T47D (cell line): ENCODE results near the gene AQP10.

ENCODE experiments used
- DNase-seq, 2 experiments: peaks; one replicate each; pipeline versions ENCODE4 v3.0.0 to v3.0.0-alpha.2; 2011 to 2012; ENCODE audit warnings: low read depth in 1 of 2, low spot score in 1 of 2
- JUND ChIP-seq: IDR thresholded peaks from 2 replicates; pipeline ENCODE4 v1.6.1; 2012; ENCODE audit warnings: low read depth
- in situ Hi-C: cut with HindIII; loops from 2 replicates; pipeline ENCODE4 v1.10.0; 2016; ENCODE audit warnings: low sequenced_read_pairs, low pct_unique_long_range_greater_than_20kb

Gene AQP10

DNA sequence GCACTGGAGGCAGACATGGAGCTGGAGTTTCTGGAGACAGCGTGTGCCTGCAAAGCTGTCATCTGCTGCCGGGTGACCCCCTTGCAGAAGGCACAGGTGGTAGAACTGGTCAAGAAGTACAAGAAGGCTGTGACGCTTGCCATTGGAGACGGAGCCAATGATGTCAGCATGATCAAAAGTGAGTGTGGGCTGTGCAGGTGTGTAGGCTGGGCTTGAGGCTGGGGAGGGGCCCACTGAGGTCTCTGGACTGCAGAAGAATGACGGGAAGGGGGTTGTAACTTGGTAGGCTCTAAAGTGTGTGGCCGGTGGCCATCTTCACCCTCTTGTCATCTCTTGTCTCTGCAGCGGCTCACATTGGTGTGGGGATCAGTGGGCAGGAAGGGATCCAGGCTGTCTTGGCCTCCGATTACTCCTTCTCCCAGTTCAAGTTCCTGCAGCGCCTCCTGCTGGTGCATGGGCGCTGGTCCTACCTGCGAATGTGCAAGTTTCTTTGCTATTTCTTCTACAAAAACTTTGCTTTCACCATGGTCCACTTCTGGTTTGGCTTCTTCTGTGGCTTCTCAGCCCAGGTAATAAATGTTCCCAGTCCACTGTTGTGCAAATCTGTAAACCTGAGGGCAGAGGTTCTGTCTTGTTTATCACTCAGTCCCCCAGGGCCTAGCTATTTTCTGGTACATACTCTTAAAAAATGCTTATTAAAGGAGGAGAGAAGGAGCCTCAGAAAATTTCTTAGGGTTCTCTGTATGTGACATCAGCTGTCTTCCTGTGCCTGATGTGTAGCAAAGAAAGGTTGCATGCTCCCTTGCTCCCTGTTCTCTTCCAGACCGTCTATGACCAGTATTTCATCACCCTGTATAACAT is 24.3 kb downstream of the AQP10 start:
- DNase-seq: peak in 1 of 2 experiments; percentile 77
- TF ChIP-seq JUND: no peak
- in situ Hi-C loops: no loop called here

DNA sequence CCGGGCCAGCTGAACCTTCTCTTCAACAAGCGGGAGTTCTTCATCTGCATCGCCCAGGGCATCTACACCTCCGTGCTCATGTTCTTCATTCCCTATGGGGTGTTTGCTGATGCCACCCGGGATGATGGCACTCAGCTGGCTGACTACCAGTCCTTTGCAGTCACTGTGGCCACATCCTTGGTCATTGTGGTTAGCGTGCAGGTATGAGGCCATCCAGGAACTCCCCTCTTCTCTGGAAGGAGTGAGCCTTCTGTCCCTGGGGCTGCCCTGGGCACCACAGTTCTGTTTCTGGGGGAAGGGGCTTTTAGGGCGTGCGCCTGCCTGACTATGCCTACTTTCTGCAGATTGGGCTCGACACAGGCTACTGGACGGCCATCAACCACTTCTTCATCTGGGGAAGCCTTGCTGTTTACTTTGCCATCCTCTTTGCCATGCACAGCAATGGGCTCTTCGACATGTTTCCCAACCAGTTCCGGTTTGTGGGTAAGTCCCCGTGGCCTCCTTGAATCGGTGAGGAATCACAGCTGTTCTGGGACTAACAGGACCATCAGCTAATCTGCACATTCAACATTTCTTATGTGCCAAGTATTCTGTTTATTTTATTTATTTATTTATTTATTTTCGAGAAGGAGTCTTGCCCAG is 25.5 kb downstream of the AQP10 start:
- TF ChIP-seq JUND: no peak
- no peak for DNase-seq
- in situ Hi-C loops: no loop called here

DNA sequence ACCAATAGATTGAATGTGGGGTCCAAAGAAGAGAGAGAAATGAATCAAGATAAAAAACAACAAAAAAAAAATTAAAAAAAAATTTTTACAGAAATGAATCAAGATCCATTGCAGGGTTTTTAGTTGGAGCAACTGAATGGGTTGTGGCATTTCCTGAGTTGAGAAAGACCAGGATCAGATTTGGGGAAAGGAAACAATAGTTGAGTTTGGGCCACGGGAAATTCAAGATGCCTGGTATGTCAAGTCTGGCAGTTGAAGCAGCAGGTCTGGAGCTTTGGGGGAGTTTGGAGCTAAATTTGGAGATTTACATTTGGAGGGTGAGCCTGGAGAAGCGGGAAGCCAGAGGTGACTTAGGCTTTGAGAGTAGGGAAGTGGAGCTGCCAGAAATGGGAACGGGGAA is 27.1 kb downstream of the AQP10 start:
- TF ChIP-seq JUND: no peak
- in situ Hi-C loops: no loop called here
- no peak for DNase-seq

DNA sequence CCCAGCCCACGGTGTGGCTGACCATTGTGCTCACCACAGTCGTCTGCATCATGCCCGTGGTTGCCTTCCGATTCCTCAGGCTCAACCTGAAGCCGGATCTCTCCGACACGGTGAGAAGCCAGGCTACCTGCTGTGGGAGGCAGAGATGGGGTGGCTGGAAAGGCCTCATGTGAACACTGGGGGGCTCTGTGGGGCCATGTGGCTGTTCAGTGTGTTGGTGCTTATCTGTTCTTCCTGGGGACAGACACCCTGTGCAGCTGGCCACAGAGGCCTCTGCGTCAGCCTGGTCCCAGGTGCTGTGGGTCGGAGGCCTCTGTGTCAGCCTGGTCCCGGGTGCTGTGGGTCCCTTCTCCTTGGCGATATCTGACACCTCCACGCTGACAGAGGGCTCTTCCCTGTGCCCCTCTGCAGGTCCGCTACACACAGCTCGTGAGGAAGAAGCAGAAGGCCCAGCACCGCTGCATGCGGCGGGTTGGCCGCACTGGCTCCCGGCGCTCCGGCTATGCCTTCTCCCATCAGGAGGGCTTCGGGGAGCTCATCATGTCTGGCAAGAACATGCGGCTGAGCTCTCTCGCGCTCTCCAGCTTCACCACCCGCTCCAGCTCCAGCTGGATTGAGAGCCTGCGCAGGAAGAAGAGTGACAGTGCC is 27.7 kb downstream of the AQP10 start:
- no peak for DNase-seq
- in situ Hi-C loops: no loop called here
- no peak for TF ChIP-seq JUND

DNA sequence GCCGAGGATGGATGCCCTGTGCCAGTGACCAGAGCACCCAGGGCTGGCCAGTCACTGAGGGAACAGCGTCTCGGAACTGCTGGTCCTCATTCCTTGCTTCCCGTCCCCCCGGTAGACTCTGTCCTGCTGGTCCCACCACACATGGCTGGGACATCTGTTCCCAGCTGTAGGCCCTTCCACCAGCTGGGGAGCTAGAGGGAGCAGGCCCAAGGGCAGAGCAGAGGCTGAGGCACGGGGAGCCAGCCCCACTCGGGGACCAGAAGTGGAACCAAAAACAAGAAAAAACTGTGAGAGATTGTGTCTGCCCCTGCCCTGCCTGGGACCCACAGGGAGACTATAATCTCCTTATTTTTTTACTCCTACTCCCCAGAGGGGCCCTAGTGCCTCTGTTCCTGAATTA is 28.2 kb downstream of the AQP10 start:
- no peak for DNase-seq
- in situ Hi-C loops: no loop called here
- no peak for TF ChIP-seq JUND

- in situ Hi-C loops: no loop called here
- DNase-seq: no peak
Observed at GRCh38 chr1:154350383-154350782, 29.5 kb downstream of the AQP10 start.

DNA sequence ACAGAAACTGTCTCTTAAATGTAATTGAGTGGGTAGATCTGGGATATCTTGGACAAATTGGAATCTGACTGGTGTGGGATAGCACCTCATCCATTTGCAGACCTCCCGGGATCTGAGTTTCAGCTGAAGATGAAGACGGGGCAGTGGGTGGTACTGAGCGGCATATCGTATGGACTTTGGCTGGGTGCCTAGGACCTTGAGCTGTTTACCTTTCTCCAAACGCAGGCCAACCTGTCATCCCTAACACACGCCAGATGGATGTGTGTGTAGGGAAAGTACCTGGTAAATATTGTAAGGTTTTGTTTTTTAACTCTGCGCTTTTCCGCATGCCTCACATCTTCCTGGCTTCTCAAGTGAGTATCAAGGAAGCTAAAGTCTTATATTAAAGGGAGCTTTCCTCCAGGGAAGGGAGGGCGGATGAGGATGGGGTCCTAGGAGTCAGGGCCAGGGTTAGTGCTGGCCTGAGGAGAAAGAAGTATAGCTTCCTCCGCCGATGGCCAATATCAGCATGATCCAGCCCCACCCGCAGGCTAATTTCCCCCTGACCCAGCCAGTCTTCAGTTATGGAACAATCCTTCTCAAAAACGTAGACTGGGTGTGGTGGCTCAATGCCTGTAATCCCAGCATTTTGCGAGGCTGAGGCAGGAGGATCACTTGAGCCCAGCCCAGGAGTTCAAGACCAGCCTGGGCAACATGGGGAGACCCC is 30.6 kb downstream of the AQP10 start:
- DNase-seq: peak in 1 of 2 experiments; percentile 70
- TF ChIP-seq JUND: no peak

More at GRCh38 chr1:154350383-154350782, 29.5 kb downstream of the AQP10 start:
- no peak for TF ChIP-seq JUND

DNA sequence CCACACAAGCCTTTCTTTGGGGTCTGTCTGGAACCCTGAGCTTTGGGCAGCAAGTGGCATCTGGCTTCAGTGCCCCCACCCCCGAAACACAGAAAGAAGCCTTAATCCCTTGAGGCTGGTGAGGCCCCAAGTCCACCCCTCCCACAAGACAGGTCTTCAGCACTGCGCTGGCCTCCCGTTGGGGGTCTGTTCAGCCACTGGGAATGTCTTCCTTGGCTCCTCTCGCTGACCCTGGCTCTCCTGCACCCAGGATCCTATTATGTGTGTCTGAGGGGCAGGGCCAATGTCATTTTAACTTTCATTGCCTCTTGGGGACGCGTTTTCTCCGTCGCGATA is 31.3 kb downstream of the AQP10 start:
- in situ Hi-C loops: no loop called here
- no peak for DNase-seq
- no peak for TF ChIP-seq JUND

More for the DNA sequence above, 30.6 kb downstream of the AQP10 start:
- in situ Hi-C loops: no loop called here

DNA sequence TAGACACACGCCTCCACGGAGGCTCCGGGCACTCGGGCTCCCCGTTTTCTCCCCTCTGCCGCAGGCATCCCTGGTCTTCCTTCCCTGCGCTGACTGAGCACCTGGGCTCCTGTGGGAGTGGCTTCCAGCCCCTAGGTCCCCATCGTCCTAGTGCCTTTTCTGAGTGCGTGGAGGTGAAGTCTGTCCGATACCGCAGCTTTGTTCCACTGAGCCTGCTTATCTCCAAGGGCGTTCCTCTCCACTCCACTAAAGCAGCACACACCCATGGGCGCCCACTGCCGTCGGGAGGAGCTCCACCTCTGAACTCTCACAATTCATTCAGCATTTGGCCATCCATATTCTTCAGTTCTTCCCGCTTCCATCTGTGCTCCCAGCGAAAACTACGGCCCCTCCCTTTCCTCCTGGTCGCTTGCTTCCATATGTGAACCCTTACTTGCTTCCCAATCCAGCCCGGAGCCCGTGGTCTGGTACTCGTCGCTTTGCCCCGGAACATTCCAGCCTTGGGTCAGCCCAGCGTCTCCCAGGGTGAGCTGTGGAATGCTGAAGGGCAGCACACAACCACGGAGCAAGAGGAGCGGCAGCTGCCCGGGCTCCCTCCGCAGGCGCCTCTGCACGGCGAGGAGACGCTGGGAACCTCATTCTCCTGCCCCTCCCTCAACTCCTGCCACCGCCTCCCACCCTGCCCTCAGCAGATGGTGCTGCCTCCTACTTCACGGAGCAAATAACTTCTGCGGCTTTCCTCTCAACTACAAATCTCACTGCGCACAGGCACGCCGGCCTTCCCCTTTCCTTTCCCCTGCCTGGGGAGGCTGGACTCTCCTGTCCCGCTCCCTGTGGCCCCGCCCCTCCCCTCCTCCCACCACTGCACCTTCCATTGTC is 31.9 kb downstream of the AQP10 start:
- in situ Hi-C loops: no loop called here
- peak; percentile 59 to 74 for DNase-seq
- no peak for TF ChIP-seq JUND

DNA sequence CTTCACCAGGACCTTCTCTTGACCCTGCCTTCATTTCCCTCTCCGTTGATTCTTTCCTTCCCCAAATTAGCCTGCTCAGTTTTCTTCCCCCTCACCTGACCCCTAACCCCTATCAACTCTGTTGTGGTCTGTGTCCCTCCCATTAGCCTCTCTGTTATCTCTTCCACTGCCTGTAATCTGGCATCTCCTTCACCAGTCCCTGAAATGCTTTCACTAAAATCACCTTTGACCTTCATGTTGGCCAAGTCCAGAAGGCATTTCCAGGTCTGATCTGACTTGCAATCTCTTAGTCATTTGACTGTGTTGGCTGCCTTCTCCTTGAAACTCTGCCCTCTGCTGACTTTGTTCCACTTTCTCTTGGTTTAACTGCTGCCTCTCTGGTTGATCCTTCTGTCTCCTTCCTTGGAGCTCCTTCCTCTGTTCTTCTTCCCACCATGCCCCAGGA is 32.6 kb downstream of the AQP10 start:
- TF ChIP-seq JUND: no peak
- in situ Hi-C loops: no loop called here
- peak in 1 of 2 experiments; percentile 75 for DNase-seq

- in situ Hi-C loops: no loop called here
- TF ChIP-seq JUND: no peak
- DNase-seq: no peak
Observed at GRCh38 chr1:154353966-154354365, 33.1 kb downstream of the AQP10 start.

GRCh38 chr1:154358519-154358918 is 37.6 kb downstream of the AQP10 start:
- in situ Hi-C loops: no loop called here
- no peak for DNase-seq
- no peak for TF ChIP-seq JUND
